GM19043 (cell line): Measurements from ENCODE around the gene CCT6B.
"Not testable (repeated sequence)": the region's sequence is repeated elsewhere in the genome, so short reads cannot be mapped to it uniquely, and the experiment has no call there.

ENCODE experiments used
- ATAC-seq: cut with Tn5 transposase; IDR thresholded peaks from one replicate; pipeline ENCODE4 v1.9.1; 2021; ENCODE audit warnings: low read depth; ENCODE audit not compliant: unreplicated experiment

Gene CCT6B

DNA sequence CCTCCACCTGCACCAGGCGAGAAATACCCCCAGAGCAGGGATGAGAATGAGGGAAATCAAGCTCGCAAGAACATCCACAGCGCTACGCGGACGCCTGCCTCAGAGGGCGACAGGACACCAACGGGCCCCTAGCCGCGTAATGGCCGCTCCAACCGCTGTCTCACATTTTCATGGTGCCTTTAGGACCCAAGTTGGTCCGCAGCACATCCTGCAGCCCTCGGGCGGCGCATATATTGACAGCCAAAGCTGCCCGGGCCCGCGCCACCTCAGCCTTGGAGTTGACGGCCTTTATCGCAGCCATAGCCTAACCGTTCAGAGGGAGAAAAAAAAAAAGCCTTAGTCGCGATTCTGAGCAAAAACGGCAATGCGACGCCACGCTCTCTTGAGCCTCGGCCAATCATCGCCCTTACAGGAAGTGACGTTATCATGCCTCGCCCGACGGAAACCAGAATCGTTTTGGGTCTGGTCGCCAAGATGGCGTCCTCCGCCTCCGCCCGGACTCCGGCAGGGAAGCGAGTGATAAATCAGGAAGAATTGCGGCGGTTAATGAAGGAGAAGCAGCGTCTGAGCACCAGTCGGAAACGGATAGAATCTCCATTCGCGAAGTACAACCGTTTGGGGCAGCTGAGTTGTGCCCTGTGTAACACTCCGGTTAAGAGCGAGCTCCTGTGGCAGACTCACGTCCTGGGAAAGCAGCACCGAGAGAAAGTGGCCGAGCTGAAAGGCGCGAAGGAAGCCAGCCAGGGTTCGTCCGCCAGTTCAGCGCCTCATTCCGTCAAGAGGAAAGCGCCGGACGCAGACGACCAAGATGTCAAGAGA, at the start of gene CCT6B, which contains the start of gene ZNF830:
CCT6B (minus strand) TSS at position 368 of the 819 bp plus-strand sequence; CDS start at position 301, 67 bp downstream.
ZNF830 (plus strand) TSS at position 448 of the 819 bp plus-strand sequence; CDS start at position 475, 27 bp downstream.
- ATAC-seq: peak; percentile 93

GRCh38 chr17:35010093-35010492, 48.8 kb upstream of the CCT6B start:
- no peak for ATAC-seq

GRCh38 chr17:35006961-35007360, 45.7 kb upstream of the CCT6B start:
- ATAC-seq: no peak

DNA sequence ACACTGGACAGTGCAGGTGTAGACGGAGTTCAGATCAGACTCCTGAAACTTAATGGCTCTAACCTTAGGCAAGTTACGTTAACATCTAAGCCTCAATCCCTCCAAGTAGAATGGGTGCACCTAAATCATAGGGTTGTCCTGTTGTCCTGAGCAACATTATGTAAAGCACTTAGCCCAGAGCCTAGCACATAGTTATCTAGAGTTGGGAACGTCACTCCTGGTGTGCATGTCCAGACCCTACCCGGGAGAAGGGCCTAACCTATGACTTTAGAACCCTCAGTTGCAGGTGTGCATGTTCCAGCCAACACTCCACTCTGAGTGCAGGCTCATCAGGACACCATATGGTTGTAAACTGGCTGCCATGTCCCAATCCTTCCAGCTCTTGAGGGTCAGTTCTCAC, 45.1 kb upstream of the CCT6B start:
- no peak for ATAC-seq

- no peak for ATAC-seq
Observed at GRCh38 chr17:35003778-35004177, 42.5 kb upstream of the CCT6B start.

DNA sequence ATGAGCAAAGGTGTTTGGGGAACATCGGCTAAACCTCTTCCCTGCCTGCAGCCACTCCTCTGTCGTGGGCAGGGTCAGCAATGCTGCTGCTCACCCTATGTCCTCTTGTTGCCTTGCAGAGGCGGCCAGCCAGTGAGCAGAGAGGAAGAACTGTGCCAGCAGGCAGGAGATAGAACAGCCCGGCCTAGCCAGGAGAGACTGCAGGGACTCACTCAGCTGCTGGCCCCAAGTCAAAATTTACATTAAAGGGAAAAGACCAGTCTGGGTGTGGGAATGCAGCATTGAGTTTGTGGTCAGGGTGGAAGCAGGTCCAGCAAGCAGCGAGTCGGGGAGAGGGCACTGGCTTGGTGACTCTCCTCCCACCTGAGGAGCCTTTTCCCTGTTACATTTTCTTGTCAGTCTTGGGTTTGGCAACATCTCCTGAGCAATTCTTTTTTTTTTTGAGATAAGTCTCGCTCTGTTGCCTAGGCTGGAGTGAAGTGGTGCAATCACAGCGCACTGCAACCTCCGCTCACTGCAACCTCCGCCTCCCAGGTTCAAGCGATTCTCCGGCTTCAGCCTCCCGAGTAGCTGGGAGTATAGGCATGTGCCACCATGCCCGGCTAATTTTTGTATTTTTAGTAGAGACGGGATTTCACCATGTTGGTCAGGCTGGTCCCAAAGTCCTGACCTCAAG, 41.8 kb upstream of the CCT6B start:
- ATAC-seq: no peak

DNA sequence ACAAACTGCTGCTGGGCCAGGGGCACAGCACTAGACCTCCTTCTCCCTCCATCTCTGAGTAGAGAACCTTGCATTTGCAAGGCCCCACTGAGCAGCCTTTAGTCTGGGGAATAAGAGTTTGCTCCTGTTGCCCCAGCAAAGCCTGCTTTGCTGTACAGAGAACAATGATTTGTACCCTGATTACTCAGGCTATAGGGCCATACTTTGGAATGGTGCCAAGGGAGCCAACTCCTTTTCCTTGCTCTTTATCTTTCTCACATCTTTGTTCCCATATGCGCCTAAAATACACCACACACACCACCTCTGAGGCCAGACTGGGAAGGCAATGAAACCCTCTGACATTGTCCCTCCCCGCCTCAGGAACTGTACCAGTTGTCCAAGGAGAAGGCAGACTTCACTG, 40.3 kb upstream of the CCT6B start:
- no peak for ATAC-seq

GRCh38 chr17:35000965-35001364, 39.7 kb upstream of the CCT6B start:
- not testable (repeated sequence) for ATAC-seq

GRCh38 chr17:34999456-34999855, 38.2 kb upstream of the CCT6B start:
- no peak for ATAC-seq

- ATAC-seq: no peak
Observed at GRCh38 chr17:34998205-34998604, 36.9 kb upstream of the CCT6B start.

DNA sequence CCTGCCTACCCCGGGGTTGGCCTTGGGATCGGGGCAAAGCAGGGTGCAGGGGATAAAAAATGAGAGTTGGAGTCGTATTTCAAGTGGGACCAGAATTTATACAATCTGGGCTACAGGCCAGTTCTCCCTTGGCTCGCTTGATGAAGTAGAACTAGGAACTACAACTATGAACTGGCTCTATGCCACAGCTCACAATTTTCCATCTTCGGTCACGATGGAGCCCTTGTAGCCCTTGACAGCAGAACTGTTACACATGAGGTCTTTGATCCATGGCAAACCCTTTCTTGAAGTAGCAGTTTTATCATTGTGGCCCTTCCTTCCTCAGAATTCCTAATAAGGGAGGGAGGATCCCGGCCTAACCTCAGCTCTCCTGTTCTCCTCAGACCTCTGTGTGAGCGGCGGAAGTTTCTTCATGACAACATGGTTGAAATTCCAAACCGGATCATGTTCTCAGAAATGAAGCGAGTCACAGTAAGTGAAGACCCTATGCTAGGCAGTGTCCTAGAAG, 36.1 kb upstream of the CCT6B start:
- no peak for ATAC-seq

DNA sequence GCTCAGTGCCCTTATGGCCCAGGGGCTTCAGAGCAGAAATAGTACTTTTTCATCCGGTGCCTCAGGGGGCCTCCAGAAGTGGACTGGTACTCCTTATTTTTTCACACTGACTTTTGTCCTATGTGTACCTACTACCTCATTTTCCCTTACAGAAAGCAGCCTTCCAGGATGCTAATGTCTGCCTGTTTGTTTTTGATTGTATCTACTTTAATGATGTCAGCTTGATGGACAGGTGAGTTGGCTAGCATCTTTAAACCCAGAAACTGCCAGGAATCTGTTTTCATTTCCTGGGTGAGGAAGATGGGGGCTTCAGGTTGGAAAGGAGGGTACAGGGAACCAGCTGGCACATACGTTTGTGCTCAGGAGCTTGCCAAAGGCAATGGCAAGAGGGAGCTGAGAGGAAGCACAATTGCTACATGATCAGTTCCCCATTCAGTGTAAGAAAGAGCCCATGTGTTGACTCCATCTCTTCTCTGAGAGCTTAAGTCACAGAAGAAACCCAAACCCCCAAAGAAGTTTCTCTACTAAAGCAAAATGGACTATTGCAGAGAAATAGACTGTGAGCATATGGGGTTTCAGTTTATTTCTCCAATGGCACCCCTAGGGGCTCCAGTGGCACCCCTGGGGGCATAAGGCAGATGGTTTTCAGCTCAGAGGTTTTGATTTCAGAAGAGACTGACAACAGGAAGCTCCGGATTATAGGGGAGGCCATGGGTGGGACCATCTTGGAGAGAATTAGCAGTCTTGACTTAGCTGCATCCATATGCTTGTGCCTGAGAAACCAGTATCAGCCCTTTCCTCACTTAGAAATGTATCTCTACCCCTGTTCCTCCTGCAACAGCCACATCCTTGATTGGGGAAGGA, 35.4 kb upstream of the CCT6B start:
- no peak for ATAC-seq

- ATAC-seq: no peak
Observed at GRCh38 chr17:34993031-34993430, 31.8 kb upstream of the CCT6B start.

GRCh38 chr17:34991606-34992005, 30.3 kb upstream of the CCT6B start:
- no peak for ATAC-seq

DNA sequence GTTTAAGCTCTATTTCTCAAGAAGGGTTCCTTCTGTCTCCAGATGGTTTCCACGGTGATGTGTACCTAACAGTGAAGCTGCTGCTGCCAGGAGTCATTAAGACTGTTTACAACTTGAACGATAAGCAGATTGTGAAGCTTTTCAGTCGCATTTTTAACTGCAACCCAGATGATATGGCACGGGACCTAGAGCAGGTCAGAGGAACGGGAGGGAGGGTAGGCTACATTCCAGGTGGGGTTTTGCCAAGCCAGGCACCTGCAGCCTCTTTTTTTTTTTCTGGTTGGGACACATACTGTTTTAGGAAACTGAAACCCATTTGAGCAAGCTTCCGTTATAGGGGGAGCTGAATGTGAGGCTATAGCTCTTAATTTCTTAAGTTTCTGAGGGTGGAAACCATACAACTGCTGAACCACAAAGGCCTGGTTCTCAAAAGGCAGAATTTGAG, 29.7 kb upstream of the CCT6B start:
- ATAC-seq: no peak

DNA sequence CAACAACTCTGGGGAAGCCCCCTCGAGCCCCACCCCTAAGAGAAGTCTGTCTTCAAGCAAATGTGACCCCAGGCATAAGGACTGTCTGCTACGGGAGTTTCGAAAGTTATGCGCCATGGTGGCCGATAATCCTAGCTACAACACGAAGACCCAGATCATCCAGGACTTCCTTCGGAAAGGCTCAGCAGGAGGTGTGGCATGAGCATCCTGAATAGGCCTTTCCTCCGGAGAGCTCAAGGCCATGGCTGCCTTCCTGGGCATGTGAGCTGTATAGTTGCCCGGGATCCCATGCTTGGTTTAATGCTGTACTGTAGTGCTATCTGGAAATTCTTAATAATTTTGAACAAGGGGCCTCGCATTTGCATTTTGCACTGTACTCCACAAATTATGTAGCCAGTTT, 28.2 kb upstream of the CCT6B start:
- no peak for ATAC-seq

GRCh38 chr17:34988644-34989043, 27.4 kb upstream of the CCT6B start:
- ATAC-seq: no peak

DNA sequence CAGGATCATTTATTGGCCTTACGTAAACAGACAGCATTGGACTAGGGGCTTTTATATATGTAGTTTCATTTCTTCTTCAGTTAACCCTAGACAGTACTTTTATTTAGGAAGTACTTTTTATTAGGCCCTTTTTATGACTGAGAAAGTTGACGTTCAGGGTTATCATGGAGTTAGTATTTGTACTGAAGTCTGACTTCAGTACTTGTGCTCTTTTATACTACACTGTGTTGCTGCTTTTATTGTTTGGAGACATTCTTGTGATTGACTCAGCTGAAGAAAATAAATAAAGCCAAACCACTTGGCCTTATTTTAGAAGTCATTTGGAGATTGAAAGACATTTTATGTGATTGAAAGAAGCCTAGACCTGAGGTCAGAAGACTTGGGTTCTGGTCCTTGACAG, 26.0 kb upstream of the CCT6B start:
- ATAC-seq: no peak

DNA sequence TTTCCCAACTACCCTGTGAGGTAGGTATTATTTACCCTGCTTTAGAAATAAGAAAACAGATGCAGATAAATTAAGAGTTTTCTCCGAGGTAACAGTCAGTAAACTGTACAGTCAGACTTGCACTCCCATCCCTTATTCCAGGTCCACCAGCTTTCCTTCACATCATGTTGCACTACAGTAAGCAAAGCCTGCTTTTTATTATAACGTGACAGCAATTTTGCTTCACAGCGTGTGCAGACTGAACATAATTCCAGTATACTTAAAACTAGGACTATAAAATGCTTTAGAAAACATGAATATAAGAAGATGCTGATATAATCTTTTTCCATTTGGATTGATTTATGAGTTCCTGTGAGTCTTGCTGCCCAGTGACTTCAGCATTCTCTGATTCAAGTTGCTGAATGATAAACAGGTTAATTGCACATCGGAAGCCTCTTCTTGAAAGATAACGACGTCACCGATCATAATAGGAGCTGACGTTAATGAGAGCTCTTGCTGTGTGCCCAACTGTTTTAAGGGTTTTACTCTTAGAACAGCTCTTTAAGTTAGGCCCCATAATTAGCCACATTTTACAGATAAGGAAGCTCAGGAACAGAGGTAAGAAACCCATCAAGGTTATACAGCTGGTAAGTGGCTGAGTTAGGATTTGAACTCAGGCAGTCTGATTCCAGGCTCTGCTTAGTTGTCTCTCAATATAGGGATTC, 20.4 kb upstream of the CCT6B start:
- no peak for ATAC-seq
